ENCODE measurements around the gene ADGRA1. TPM values are rescaled to one million over a fixed set of nuclear protein-coding genes. Genes with fewer than 3 reads are reported as not detected.

The ADGRA1 gene
- total RNA-seq, 4 donors from 2014 or later, result not detected

DNA sequence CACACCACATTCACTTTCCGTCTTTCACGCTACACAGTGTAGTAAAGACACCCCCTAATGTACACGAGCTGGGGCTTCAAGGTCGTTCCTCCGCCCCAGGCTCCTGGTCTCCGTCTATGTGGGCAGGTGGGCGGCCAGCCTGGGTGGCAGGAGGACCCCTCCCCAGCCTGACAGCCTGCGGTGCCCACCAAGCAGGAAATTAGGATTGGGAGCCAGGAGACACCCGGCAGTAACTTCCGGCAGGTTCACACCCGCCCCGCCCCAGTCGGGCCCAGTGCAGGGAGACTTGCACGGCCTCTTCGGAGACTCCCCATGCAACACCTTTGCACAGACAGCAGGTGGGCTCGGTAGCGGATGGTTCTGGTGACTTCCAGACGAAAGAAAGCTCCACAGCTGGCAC, 27.7 kb upstream of the ADGRA1 start:
- TF ChIP-seq, protein P1, sequence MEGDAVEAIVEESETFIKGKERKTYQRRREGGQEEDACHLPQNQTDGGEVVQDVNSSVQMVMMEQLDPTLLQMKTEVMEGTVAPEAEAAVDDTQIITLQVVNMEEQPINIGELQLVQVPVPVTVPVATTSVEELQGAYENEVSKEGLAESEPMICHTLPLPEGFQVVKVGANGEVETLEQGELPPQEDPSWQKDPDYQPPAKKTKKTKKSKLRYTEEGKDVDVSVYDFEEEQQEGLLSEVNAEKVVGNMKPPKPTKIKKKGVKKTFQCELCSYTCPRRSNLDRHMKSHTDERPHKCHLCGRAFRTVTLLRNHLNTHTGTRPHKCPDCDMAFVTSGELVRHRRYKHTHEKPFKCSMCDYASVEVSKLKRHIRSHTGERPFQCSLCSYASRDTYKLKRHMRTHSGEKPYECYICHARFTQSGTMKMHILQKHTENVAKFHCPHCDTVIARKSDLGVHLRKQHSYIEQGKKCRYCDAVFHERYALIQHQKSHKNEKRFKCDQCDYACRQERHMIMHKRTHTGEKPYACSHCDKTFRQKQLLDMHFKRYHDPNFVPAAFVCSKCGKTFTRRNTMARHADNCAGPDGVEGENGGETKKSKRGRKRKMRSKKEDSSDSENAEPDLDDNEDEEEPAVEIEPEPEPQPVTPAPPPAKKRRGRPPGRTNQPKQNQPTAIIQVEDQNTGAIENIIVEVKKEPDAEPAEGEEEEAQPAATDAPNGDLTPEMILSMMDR (IDR thresholded peaks at IDR 0.05), result no peak
- no peak for TF ChIP-seq POLR2A (IDR thresholded peaks at IDR 0.05)
- DNase-seq, result no peak
- 94 to 100% methylated on average over 1 to 3 of the region's 18 CpGs for WGBS, 2 donors
- intact Hi-C loops (cut with DNase I), result no loop called here
- Histone ChIP-seq H3K4me1 (peaks cover 0 to 5% (median 0%) of the 10 kb centered on the region in 3 donors), H3K27me3 (peaks cover 0 to 56% (median 0%) of the 10 kb centered on the region in 4 donors), H3K36me3 (no peaks in the 10 kb centered on the region), H3K9me3 (no peaks in the 10 kb centered on the region), H3K4me3 (no peak overlapping the region), H3K27ac (no peak overlapping the region)

DNA sequence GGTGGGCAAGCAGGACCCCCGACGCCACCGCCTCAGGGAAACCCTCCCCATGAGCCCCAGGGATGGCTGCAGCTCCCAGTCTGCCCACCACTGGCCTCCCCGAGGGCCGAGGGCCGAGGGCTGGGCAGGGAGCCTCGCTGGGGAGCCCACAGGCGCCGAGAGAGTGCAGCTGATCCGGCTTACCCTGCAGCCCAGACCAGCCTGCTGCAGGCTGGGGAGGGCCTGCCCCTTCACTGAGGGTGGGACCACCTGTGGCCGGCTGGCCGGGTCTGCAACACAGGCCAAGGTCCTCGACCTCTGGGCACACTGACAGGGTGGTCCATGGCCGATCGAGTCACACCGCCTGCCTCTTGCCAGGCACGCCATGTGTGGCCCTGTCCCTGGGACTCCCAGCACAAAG, 27.3 kb upstream of the ADGRA1 start:
- no peaks in the 10 kb centered on the region for H3K36me3 ChIP-seq
- peaks cover 0 to 5% (median 0%) of the 10 kb centered on the region in 3 donors for H3K4me1 ChIP-seq
- H3K9me3 ChIP-seq, result no peaks in the 10 kb centered on the region
- no peak for TF ChIP-seq POLR2A (IDR thresholded peaks at IDR 0.05)
- TF ChIP-seq, protein P1 (IDR thresholded peaks at IDR 0.05), result no peak
- 93% methylated on average over 3 of the region's 17 CpGs; no CpG with 5 or more reads in 1 of the 2 donors for WGBS, 2 donors
- DNase-seq, result no peak
- H3K27ac ChIP-seq, result no peak overlapping the region
- peaks cover 0 to 54% (median 0%) of the 10 kb centered on the region in 4 donors for H3K27me3 ChIP-seq
- intact Hi-C loops (cut with DNase I), result no loop called here
- no peak overlapping the region for H3K4me3 ChIP-seq

DNA sequence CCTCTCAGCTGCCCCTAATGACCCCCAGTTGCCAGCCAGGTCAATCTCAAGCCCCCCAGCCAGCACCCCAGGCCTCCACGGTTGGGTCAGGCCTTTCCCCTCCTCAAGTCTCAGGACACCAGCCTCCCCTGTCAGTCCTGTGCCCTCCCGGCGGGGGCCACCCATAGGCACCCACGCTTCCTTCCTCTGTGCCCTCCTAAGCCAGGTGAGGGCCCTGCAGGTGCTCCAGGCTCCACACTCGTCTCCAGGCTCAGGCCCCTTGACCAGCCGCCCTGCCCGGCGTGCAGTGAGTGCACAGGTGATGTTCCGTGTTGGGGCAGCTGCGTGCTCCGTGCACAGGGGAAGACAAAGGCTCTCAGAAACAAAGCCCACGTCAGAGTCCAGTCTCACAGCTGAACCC, 26.8 kb upstream of the ADGRA1 start:
- Histone ChIP-seq H3K4me1 (peaks cover 0 to 5% (median 0%) of the 10 kb centered on the region in 3 donors), H3K9me3 (no peaks in the 10 kb centered on the region), H3K36me3 (no peaks in the 10 kb centered on the region), H3K4me3 (no peak overlapping the region), H3K27ac (no peak overlapping the region), H3K27me3 (peaks cover 0 to 50% (median 0%) of the 10 kb centered on the region in 4 donors)
- intact Hi-C loops (cut with DNase I), result no loop called here
- DNase-seq, result no peak
- WGBS, 2 donors, result 31 to 84% methylated on average over 2 to 4 of the region's 12 CpGs
- TF ChIP-seq, protein P1 (IDR thresholded peaks at IDR 0.05), result no peak
- TF ChIP-seq POLR2A (IDR thresholded peaks at IDR 0.05), result no peak

GRCh38 chr10:133061296-133062038, 26.3 kb upstream of the ADGRA1 start:
- peaks cover 0 to 5% (median 0%) of the 10 kb centered on the region in 3 donors for H3K4me1 ChIP-seq
- no peak overlapping the region for H3K27ac ChIP-seq
- no peak overlapping the region for H3K4me3 ChIP-seq
- intact Hi-C loops (cut with DNase I), result no loop called here
- TF ChIP-seq POLR2A (IDR thresholded peaks at IDR 0.05), result no peak
- TF ChIP-seq, protein P1 (IDR thresholded peaks at IDR 0.05), result no peak
- WGBS, 2 donors, result 73 to 79% methylated on average over 4 to 18 of the region's 23 CpGs
- H3K36me3 ChIP-seq, result no peaks in the 10 kb centered on the region
- no peak for DNase-seq
- H3K27me3 ChIP-seq, result peaks cover 0 to 44% (median 0%) of the 10 kb centered on the region in 4 donors
- H3K9me3 ChIP-seq, result no peaks in the 10 kb centered on the region

GRCh38 chr10:133062085-133062484, 25.6 kb upstream of the ADGRA1 start:
- Histone ChIP-seq H3K27ac (no peak overlapping the region), H3K9me3 (no peaks in the 10 kb centered on the region), H3K4me3 (no peak overlapping the region), H3K36me3 (no peaks in the 10 kb centered on the region), H3K4me1 (peaks cover 0 to 5% (median 0%) of the 10 kb centered on the region in 3 donors), H3K27me3 (peaks cover 0 to 38% (median 0%) of the 10 kb centered on the region in 4 donors)
- no peak for DNase-seq
- 80 to 85% methylated on average over 23 of the region's 23 CpGs for WGBS, 2 donors
- intact Hi-C loops (cut with DNase I), result no loop called here
- no peak for TF ChIP-seq POLR2A (IDR thresholded peaks at IDR 0.05)
- TF ChIP-seq, protein P1 (IDR thresholded peaks at IDR 0.05), result no peak
